A673 (cell line): ENCODE data around the gene CPA4. TPM values are rescaled to one million over a fixed set of nuclear protein-coding genes. Genes with fewer than 3 reads are reported as not detected.

Experiments
- BruUV-seq: library from RNA; stranded (reverse); fragments of 400-500 nt; replicated peaks from 2 replicates; lab custom pipeline; 2021; lab: Mats Ljungman, UMichigan
- CTCF ChIA-PET: fragments of 300-600 bp; sonication (Branson Sonifier 250); formaldehyde crosslinking; loops from one replicate; lab custom pipeline; 2022; ENCODE audit warnings: antibody characterized with exemption; lab: Charles Lee
- POLR2A ChIA-PET: fragments of 300-600 bp; sonication (Branson Sonifier 250); formaldehyde crosslinking; loops from one replicate; lab custom pipeline; 2022; ENCODE audit warnings: antibody characterized with exemption; ENCODE audit not compliant: low non-redundant PET; lab: Charles Lee
- DNase-seq: peaks from one replicate; pipeline ENCODE4 v3.0.0-alpha.2; 2015; ENCODE audit warnings: low spot score
- H3K27ac ChIP-seq: fragments of 200-600 bp; sonication (generic); 2 replicates; pipeline ENCODE4 v1.5.1; 2016; ENCODE audit warnings: mixed run types, low read depth, mild to moderate bottlenecking, mixed read lengths, antibody characterized with exemption, low read length; ENCODE audit not compliant: poor library complexity, severe bottlenecking
- H3K27me3 ChIP-seq: fragments of 200-600 bp; sonication (generic); replicated peaks from 2 replicates; pipeline ENCODE4 v1.6.1; 2017; ENCODE audit warnings: mixed run types, low read depth, mild to moderate bottlenecking, mixed read lengths, antibody characterized with exemption, low read length; ENCODE audit not compliant: insufficient read depth, poor library complexity
- H3K36me3 ChIP-seq: fragments of 200-600 bp; sonication (generic); 2 replicates; pipeline ENCODE4 v1.6.1; 2016; ENCODE audit warnings: mixed run types, mild to moderate bottlenecking, mixed read lengths, antibody characterized with exemption, low read length; ENCODE audit not compliant: insufficient read depth, poor library complexity, severe bottlenecking
- H3K4me1 ChIP-seq: fragments of 200-600 bp; sonication (generic); 2 replicates; pipeline ENCODE4 v1.6.1; 2017; ENCODE audit warnings: mixed run types, mild to moderate bottlenecking, mixed read lengths, antibody characterized with exemption, low read length; ENCODE audit not compliant: insufficient read depth, poor library complexity, severe bottlenecking
- H3K4me3 ChIP-seq: fragments of 200-600 bp; sonication (generic); 2 replicates; pipeline ENCODE4 v1.5.1; 2016; ENCODE audit warnings: low read depth, mixed run types, mild to moderate bottlenecking, mixed read lengths, low read length; ENCODE audit not compliant: poor library complexity, severe bottlenecking
- H3K9me3 ChIP-seq: fragments of 200-600 bp; sonication (generic); 2 replicates; pipeline ENCODE4 v1.6.1; 2016; ENCODE audit warnings: mixed run types, low read depth, mild to moderate bottlenecking, mixed read lengths, antibody characterized with exemption, low read length; ENCODE audit not compliant: poor library complexity, severe bottlenecking
- EZH2 ChIP-seq: fragments of 200-600 bp; sonication (generic); IDR thresholded peaks from 2 replicates; pipeline ENCODE4 v1.6.1; 2017; ENCODE audit warnings: borderline replicate concordance, low read depth, mild to moderate bottlenecking, mixed read lengths, antibody characterized with exemption, low read length; ENCODE audit not compliant: poor library complexity, severe bottlenecking
- intact Hi-C: fragments of 100-400 bp; cut with micrococcal nuclease; formaldehyde crosslinking; loops from one replicate; pipeline ENCODE4 v1.10.0; 2022; ENCODE audit not compliant: unreplicated experiment
- total RNA-seq: library from RNA; stranded (reverse); gene quantifications from 2 replicates; pipeline ENCODE4 v1.2.3, GENCODE V29; 2021
- TF ChIP-seq, protein P1 (sequence below): fragments of 300-800, 200-600 bp; sonication (generic); conservative IDR thresholded peaks from 2 replicates; pipeline ENCODE4 v1.5.1; 2017; ENCODE audit warnings: low read depth, mild to moderate bottlenecking, antibody characterized with exemption, low read length, moderate library complexity, mixed read lengths

The CPA4 gene
- total RNA-seq, 1 experiment from 2014 or later, result not detected

GRCh38 chr7:130344271-130344866 is 51.4 kb downstream of the CPA4 start, which contains the start of gene CPA5:
Gene CPA5 (plus strand): TSS chr7:130344816. CDS start chr7:130346486, 1,670 bp downstream.
- CTCF ChIA-PET, result no interaction called here
- TF ChIP-seq EZH2, result no peak
- TF ChIP-seq, protein P1, sequence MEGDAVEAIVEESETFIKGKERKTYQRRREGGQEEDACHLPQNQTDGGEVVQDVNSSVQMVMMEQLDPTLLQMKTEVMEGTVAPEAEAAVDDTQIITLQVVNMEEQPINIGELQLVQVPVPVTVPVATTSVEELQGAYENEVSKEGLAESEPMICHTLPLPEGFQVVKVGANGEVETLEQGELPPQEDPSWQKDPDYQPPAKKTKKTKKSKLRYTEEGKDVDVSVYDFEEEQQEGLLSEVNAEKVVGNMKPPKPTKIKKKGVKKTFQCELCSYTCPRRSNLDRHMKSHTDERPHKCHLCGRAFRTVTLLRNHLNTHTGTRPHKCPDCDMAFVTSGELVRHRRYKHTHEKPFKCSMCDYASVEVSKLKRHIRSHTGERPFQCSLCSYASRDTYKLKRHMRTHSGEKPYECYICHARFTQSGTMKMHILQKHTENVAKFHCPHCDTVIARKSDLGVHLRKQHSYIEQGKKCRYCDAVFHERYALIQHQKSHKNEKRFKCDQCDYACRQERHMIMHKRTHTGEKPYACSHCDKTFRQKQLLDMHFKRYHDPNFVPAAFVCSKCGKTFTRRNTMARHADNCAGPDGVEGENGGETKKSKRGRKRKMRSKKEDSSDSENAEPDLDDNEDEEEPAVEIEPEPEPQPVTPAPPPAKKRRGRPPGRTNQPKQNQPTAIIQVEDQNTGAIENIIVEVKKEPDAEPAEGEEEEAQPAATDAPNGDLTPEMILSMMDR, result no peak
- no peak for DNase-seq
- POLR2A ChIA-PET, result interaction anchor here (0.8 kb wide), 1 partner anchor 35 kb away, joined by 5 read pairs; no protein-coding TSS in a partner anchor
- Histone ChIP-seq H3K9me3 (no peaks in the 10 kb centered on the region), H3K4me1 (peaks cover 7% of the 10 kb centered on the region), H3K36me3 (no peaks in the 10 kb centered on the region), H3K27me3 (no peaks in the 10 kb centered on the region), H3K27ac (no peak within 1 kb of the TSS), H3K4me3 (no peak within 1 kb of the TSS)
- intact Hi-C loops, result no loop called here
- no TSS peak for BruUV-seq

- Histone ChIP-seq H3K36me3 (no peaks in the 10 kb centered on the region), H3K27me3 (no peaks in the 10 kb centered on the region), H3K4me1 (peaks cover 7% of the 10 kb centered on the region), H3K4me3 (no peak overlapping the region), H3K9me3 (no peaks in the 10 kb centered on the region), H3K27ac (no peak overlapping the region)
- intact Hi-C loops, result no loop called here
- DNase-seq, result peak; percentile 21
- no peak for TF ChIP-seq EZH2
- ChIA-PET POLR2A (no interaction called here), CTCF (no interaction called here)
- BruUV-seq, result no TSS peak
Measured at GRCh38 chr7:130345136-130345535, 52.2 kb downstream of the CPA4 start.

DNA sequence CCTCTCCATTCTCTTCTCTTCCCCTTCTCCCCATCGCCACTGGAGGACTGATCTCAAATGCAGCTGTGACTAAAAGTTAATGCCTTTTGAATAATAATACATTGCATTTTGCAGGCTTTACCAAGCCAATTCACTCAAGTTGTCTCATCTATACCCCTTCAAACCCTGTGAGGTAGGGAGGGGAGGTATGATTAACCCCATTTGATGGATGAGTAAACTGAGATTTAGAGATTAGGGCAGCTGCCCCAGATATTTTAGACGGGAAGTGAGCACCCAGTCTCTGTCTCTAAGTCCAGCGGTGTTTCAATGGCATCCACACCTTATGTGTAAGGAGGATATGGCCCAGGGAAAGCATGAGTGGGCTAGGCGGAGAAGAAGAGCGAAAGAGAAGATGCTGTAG is 52.8 kb downstream of the CPA4 start:
- Histone ChIP-seq H3K4me1 (peaks cover 7% of the 10 kb centered on the region), H3K36me3 (no peaks in the 10 kb centered on the region), H3K27me3 (no peaks in the 10 kb centered on the region), H3K4me3 (no peak overlapping the region), H3K9me3 (no peaks in the 10 kb centered on the region), H3K27ac (no peak overlapping the region)
- no peak for DNase-seq
- BruUV-seq, result no TSS peak
- ChIA-PET POLR2A (no interaction called here), CTCF (no interaction called here)
- intact Hi-C loops, result no loop called here
- TF ChIP-seq, protein P1, result no peak
- TF ChIP-seq EZH2, result no peak
